ENCODE measurements around the gene SLC35F6. TPM values are rescaled to one million over a fixed set of nuclear protein-coding genes. Genes with fewer than 3 reads are reported as not detected.

SLC35F6 gene
- total and polyA plus RNA-seq, 9 of the 15 experiments (the other 6 are each of a cell fraction or from before 2014, with no cell fraction given) = 11.9 to 47.3 (median 22.5) TPM

DNA sequence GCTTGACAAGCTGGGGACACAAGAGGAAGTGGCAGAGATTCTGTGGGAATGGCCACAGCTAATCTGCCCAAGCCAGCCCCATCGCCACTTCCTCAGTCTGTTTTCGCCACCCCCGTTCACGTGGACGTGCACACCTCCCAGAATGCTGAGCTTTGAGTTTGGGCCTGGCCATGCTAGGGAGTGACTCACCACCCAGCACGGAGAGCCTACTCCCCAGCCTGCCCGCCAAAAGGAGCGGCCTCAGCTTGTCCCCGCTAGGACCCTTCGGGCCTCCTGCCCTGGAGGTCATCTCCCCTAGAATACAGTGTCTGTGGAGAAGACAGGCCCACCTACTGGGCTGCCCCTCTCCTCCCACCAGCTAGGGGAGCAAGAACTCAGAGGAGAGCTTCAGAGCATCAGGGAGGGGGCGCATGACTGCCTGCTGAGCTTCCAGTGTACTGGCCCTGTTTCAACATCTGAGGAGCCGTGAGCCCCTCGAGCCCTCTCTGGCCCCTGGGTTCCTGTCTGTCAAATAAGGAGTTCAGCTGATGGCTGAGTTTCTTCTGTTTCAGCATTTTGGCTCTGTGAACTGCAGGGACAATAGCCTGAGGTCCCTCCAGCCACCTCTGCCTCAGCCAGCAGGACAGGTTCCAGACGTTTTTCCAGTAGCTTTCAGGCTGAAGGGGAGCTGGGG lies 5.1 kb downstream of the SLC35F6 start (continued):
- TF ChIP-seq FUS (optimal IDR thresholded peaks at IDR 0.05; ENCODE audit: low read depth, low read length) (no peak), HMBOX1 (IDR thresholded peaks at IDR 0.05) (no peak), HDAC2 (IDR thresholded peaks at IDR 0.05) (peak; percentile 94), BMI1 (IDR thresholded peaks at IDR 0.05; ENCODE audit: low read length) (no peak), ZFP1 (CRISPR knock-in tag; IDR thresholded peaks at IDR 0.05) (no peak), GABPB1 (CRISPR knock-in tag; IDR thresholded peaks at IDR 0.05) (peak; percentile 85), SRSF7 (optimal IDR thresholded peaks at IDR 0.05; ENCODE audit: low read depth, low read length) (no peak), CREM (IDR thresholded peaks at IDR 0.05; ENCODE audit: low read depth) (peak; percentile 84), NKRF (IDR thresholded peaks at IDR 0.05; ENCODE audit: borderline replicate concordance) (0 out of 2 replicates have a peak, but pooled peaks have one; percentile 46), MEF2A (IDR thresholded peaks at IDR 0.05; ENCODE audit: control insufficient read depth, low read depth, low read length) (no peak)

Measured in K562 (cell line).